Keratinocyte (primary cell): Measurements from ENCODE around the gene CCDC120. TPM values are rescaled to one million over a fixed set of nuclear protein-coding genes. Genes with fewer than 3 reads are reported as not detected.

ENCODE experiments used
- DNase-seq: peaks from one replicate; pipeline ENCODE4 v3.0.0-alpha.2; 2011; ENCODE audit warnings: low read depth, missing footprints, low spot score
- FAIRE-seq: peaks from 2 replicates; lab custom pipeline; 2011; peaks lifted over from hg19 to GRCh38; lab: Jason Lieb, UNC
- H2AFZ ChIP-seq: 2 replicates; pipeline ENCODE4 v1.6.0; 2012; ENCODE audit warnings: low read length, control low read depth, inconsistent platforms; ENCODE audit not compliant: control insufficient read depth
- H3K27ac ChIP-seq: 2 replicates; pipeline ENCODE4 v1.5.1; 2011; ENCODE audit warnings: low read length; ENCODE audit not compliant: control insufficient read depth, insufficient read depth
- H3K27me3 ChIP-seq: 3 replicates; pipeline ENCODE4 v1.6.0; 2011; ENCODE audit warnings: low read length; ENCODE audit not compliant: control insufficient read depth, insufficient read depth; ENCODE audit errors: extremely low read depth
- H3K36me3 ChIP-seq, 2 experiments: 2 replicates in 1 of 2; 3 replicates in 1 of 2; pipeline ENCODE4 v1.5.1; 2011; ENCODE audit warnings: low read length in 2 of 2, mild to moderate bottlenecking in 1 of 2; ENCODE audit not compliant: control insufficient read depth in 2 of 2, insufficient read depth in 2 of 2; ENCODE audit errors: extremely low read depth in 1 of 2
- H3K4me1 ChIP-seq: 3 replicates; pipeline ENCODE4 v1.5.1; 2011; ENCODE audit warnings: low read length; ENCODE audit not compliant: control insufficient read depth, insufficient read depth; ENCODE audit errors: extremely low read depth
- H3K4me2 ChIP-seq: 3 replicates; pipeline ENCODE4 v1.6.0; 2011; ENCODE audit warnings: low read depth, low read length; ENCODE audit not compliant: control insufficient read depth, insufficient read depth; ENCODE audit errors: extremely low read depth
- H3K4me3 ChIP-seq, 3 experiments: fragments of 200-600 bp in 1 of 3; sonication (generic) in 1 of 3; 2 replicates in 2 of 3; 3 replicates in 1 of 3; pipeline ENCODE4 v1.5.1; 2011 to 2016; ENCODE audit warnings: low read length in 3 of 3, mild to moderate bottlenecking in 3 of 3, control low read depth in 2 of 3, inconsistent platforms in 1 of 3, low read depth in 1 of 3, mixed read lengths in 1 of 3, mixed run types in 1 of 3, moderate library complexity in 1 of 3; ENCODE audit not compliant: control insufficient read depth in 2 of 3, insufficient read depth in 2 of 3; ENCODE audit errors: extremely low read depth in 1 of 3
- H3K79me2 ChIP-seq: 2 replicates; pipeline ENCODE4 v1.6.0; 2012; ENCODE audit warnings: low read length; ENCODE audit not compliant: control insufficient read depth, insufficient read depth
- H3K9ac ChIP-seq: 3 replicates; pipeline ENCODE4 v1.6.0; 2011; ENCODE audit warnings: low read length; ENCODE audit not compliant: control insufficient read depth, insufficient read depth; ENCODE audit errors: extremely low read depth
- H3K9me1 ChIP-seq: 3 replicates; pipeline ENCODE4 v1.6.0; 2011; ENCODE audit warnings: low read length; ENCODE audit not compliant: control insufficient read depth, insufficient read depth; ENCODE audit errors: extremely low read depth
- H3K9me3 ChIP-seq: 2 replicates; pipeline ENCODE4 v1.5.1; 2012; ENCODE audit warnings: low read depth, low read length; ENCODE audit not compliant: control insufficient read depth
- H4K20me1 ChIP-seq: 3 replicates; pipeline ENCODE4 v1.6.0; 2011; ENCODE audit warnings: low read length; ENCODE audit not compliant: control insufficient read depth, insufficient read depth; ENCODE audit errors: extremely low read depth
- EZH2 ChIP-seq: IDR thresholded peaks from one replicate; pipeline ENCODE4 v1.6.1; 2012; ENCODE audit warnings: inconsistent platforms, mild to moderate bottlenecking, low read length, moderate library complexity
- dilution Hi-C: fragments of 300-500 bp; cut with MboI; formaldehyde crosslinking; loops from one replicate; pipeline ENCODE4 v1.7.0; 2020; ENCODE audit warnings: low sequenced_read_pairs; ENCODE audit not compliant: extremely low pct_ligation_motif_present
- polyA plus RNA-seq, 5 experiments: library from polyadenylated mRNA; depleted of rRNA in 3 of 5; stranded (reverse) in 3 of 5; stranded (forward) in 1 of 5; unstranded in 1 of 5; fragments of >200 nt; gene quantifications; 1 replicate in 1 of 5; 2 replicates in 3 of 5; 3 replicates in 1 of 5; pipeline versions ENCODE4 v1.2.1 to v1.2.3, GENCODE V29; 2011 to 2012; ENCODE audit warnings: missing spikeins in 2 of 5, low read depth in 1 of 5, low replicate concordance in 1 of 5
- TF ChIP-seq, protein P1 (sequence below), 3 experiments: IDR thresholded peaks in 1 of 3; conservative IDR thresholded peaks in 1 of 3; optimal IDR thresholded peaks in 1 of 3; 2 replicates in 2 of 3; 3 replicates in 1 of 3; pipeline versions ENCODE3 to v1.5.1; 2011; ENCODE audit warnings: low read length in 3 of 3, mild to moderate bottlenecking in 3 of 3, moderate library complexity in 2 of 3, control low read depth in 1 of 3, inconsistent platforms in 1 of 3; ENCODE audit not compliant: insufficient read depth in 2 of 3; ENCODE audit errors: extremely low read depth in 1 of 3

The CCDC120 gene
- polyA plus RNA-seq, 1 donor (not counting 4 experiments of a cell fraction or from before 2014, with no cell fraction given): 4.9 TPM

DNA sequence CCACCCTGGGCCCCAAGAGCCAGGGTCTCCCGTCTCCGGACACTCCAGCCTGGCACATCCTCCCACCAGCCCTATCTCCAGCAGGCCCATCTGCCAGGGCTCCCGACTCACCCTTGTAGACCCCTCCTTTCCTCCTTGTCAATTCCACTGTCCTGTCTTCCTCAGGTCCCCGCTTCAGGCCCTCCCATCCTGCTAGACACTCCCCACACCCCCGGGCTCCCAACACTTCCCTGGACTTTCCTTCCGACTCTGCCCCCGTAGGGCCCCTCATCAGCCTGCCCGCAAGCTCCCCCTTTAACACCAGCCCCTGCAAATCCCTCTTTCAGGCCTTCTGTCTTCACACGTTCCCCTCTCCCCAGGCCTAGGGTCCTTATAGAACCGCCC is 13.9 kb downstream of the CCDC120 start:
- FAIRE-seq (no peak), DNase-seq (no peak)
- dilution Hi-C loops: no loop called here
- no peaks in the 10 kb centered on the region for H3K9me1 ChIP-seq
- H3K27ac ChIP-seq: no peak overlapping the region
- H3K9me3 ChIP-seq: no peaks in the 10 kb centered on the region
- no peaks in the 10 kb centered on the region for H3K79me2 ChIP-seq
- H3K27me3 ChIP-seq: no peaks in the 10 kb centered on the region
- H3K9ac ChIP-seq: no peak overlapping the region
- peaks cover 0 to 3% of the 10 kb centered on the region in 2 experiments for H3K36me3 ChIP-seq
- TF ChIP-seq, protein P1, sequence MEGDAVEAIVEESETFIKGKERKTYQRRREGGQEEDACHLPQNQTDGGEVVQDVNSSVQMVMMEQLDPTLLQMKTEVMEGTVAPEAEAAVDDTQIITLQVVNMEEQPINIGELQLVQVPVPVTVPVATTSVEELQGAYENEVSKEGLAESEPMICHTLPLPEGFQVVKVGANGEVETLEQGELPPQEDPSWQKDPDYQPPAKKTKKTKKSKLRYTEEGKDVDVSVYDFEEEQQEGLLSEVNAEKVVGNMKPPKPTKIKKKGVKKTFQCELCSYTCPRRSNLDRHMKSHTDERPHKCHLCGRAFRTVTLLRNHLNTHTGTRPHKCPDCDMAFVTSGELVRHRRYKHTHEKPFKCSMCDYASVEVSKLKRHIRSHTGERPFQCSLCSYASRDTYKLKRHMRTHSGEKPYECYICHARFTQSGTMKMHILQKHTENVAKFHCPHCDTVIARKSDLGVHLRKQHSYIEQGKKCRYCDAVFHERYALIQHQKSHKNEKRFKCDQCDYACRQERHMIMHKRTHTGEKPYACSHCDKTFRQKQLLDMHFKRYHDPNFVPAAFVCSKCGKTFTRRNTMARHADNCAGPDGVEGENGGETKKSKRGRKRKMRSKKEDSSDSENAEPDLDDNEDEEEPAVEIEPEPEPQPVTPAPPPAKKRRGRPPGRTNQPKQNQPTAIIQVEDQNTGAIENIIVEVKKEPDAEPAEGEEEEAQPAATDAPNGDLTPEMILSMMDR (optimal IDR thresholded peaks at IDR 0.05 in 1 of 3, IDR thresholded peaks at IDR 0.05 in 1 of 3, conservative IDR thresholded peaks at IDR 0.05 in 1 of 3; ENCODE audit: extremely low read depth in 1 of 3, insufficient read depth in 2 of 3, low read length in 3 of 3): no peak
- TF ChIP-seq EZH2: no peak
- H4K20me1 ChIP-seq: no peaks in the 10 kb centered on the region
- H3K4me3 ChIP-seq: peak overlapping the region; percentile 38 to 66 (median 49)
- peaks cover 2% of the 10 kb centered on the region for H3K4me1 ChIP-seq
- H2AFZ ChIP-seq: no peak overlapping the region
- H3K4me2 ChIP-seq: peak overlapping the region; percentile 62

DNA sequence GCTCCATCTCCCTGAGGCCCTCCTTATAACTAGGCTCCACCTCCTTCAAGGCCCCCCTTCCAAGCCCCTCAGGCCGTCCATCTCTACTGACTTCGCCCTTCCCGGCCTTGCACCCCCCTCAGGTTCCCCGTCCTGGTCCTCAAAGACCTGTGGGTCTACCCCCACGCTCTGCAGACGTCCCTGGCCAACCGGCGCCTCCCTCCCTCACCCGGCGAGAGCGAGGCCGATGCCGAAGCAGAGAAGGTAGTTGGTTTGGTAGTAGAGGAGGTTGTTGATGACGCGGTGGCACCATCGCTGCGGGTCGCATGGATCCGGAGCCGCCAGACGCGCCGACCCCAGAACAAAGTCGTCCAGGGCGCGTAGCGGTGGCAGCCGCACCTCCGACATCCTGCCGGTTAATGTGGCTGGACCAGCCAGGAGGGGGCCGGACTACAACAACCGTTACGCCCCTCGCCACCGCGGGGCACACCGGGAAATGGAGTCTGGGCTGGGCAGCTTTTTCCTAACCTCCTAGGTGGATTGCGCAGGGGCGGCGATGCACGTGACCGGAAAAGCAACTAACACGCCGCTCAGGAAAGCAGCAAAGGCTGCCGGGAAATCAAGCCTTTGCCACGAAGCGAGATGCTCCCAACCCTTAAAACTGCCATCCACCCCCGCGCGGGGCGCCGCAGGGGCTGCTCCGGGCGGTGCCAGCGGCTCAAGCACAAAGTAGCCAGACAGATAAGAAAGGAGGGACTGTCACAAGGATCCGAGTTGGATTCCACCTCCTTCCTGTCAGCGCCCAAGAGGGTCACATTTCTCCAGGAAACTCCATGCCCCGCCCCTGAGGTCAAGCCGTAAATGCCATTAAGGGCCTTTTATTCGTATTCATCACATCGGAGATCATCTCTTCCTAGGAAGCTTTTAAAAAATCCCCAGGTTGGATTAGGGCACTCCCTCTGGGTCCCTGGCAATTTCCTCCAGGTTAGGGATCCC is 15.1 kb downstream of the CCDC120 start, which contains the start of gene PRAF2:
Gene PRAF2, minus strand, starts transcription at position 402 of the 975 bp plus-strand sequence. Its CDS starts 15 bp downstream, at position 387.
- dilution Hi-C loops: no loop called here
- no peaks in the 10 kb centered on the region for H3K79me2 ChIP-seq
- no peaks in the 10 kb centered on the region for H3K9me3 ChIP-seq
- H3K27ac ChIP-seq: no peak within 1 kb of the TSS
- DNase-seq (peak; percentile 38), FAIRE-seq (peak; percentile 26)
- peak within 1 kb of the TSS; percentile 49 to 67 (median 66) for H3K4me3 ChIP-seq
- peak within 1 kb of the TSS; percentile 53 for H2AFZ ChIP-seq
- H3K9me1 ChIP-seq: no peaks in the 10 kb centered on the region
- H3K27me3 ChIP-seq: no peaks in the 10 kb centered on the region
- H3K9ac ChIP-seq: peak within 1 kb of the TSS; percentile 52
- peaks cover 2% of the 10 kb centered on the region for H3K4me1 ChIP-seq
- no peaks in the 10 kb centered on the region for H4K20me1 ChIP-seq
- H3K36me3 ChIP-seq: peaks cover 0 to 2% of the 10 kb centered on the region in 2 experiments
- peak within 1 kb of the TSS; percentile 62 for H3K4me2 ChIP-seq
- TF ChIP-seq EZH2: no peak
- TF ChIP-seq, protein P1 (optimal IDR thresholded peaks at IDR 0.05 in 1 of 3, IDR thresholded peaks at IDR 0.05 in 1 of 3, conservative IDR thresholded peaks at IDR 0.05 in 1 of 3; ENCODE audit: extremely low read depth in 1 of 3, insufficient read depth in 2 of 3, low read length in 3 of 3): no peak
